ENCODE measurements around the gene MRNIP. TPM values are rescaled to one million over a fixed set of nuclear protein-coding genes. Genes with fewer than 3 reads are reported as not detected.

The MRNIP gene
- total RNA-seq, 1 experiment from 2014 or later = 31.1 TPM

DNA sequence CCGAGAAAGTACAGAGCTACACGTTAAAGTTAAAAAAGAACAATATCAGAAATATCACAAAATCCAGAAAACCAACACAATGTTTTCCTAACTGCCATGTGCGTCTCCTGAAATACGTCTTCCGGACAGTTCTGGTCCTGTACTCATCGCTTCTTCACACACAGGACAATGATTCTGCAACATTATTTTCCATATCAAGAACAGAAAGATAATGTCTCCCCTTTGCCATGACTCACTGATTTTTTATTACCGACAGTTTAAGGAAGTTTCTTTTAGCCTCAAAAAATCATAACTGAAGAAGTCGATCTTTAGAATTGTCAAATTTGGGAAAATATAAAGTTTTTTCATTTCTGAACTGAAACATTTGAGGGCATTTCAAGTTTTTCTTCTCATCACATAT is 46.5 kb upstream of the MRNIP start:
- TF ChIP-seq, protein P1, sequence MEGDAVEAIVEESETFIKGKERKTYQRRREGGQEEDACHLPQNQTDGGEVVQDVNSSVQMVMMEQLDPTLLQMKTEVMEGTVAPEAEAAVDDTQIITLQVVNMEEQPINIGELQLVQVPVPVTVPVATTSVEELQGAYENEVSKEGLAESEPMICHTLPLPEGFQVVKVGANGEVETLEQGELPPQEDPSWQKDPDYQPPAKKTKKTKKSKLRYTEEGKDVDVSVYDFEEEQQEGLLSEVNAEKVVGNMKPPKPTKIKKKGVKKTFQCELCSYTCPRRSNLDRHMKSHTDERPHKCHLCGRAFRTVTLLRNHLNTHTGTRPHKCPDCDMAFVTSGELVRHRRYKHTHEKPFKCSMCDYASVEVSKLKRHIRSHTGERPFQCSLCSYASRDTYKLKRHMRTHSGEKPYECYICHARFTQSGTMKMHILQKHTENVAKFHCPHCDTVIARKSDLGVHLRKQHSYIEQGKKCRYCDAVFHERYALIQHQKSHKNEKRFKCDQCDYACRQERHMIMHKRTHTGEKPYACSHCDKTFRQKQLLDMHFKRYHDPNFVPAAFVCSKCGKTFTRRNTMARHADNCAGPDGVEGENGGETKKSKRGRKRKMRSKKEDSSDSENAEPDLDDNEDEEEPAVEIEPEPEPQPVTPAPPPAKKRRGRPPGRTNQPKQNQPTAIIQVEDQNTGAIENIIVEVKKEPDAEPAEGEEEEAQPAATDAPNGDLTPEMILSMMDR (conservative IDR thresholded peaks at IDR 0.05) = no peak
- H2BK20ac ChIP-seq (ENCODE audit: low read depth, low read length, poor library complexity, severe bottlenecking) = no peak overlapping the region
- no peak overlapping the region for H3K27ac ChIP-seq (ENCODE audit: insufficient read length, low read depth, low read length)
- no peak overlapping the region for H3K14ac ChIP-seq (ENCODE audit: insufficient read depth, low read length)
- H3K9me3 ChIP-seq (ENCODE audit: control insufficient read depth, low read depth, low read length) = no peaks in the 10 kb centered on the region
- no peak overlapping the region for H3T11ph ChIP-seq (ENCODE audit: low read length)
- H4K5ac ChIP-seq (ENCODE audit: insufficient read length, low read depth, low read length) = no peak overlapping the region
- no peak overlapping the region for H3K4me2 ChIP-seq (ENCODE audit: insufficient read depth, insufficient read length, low read length)
- no peak overlapping the region for H2BK5ac ChIP-seq (ENCODE audit: insufficient read length, low read length)
- Mint-ChIP-seq H3K27me3 (ENCODE audit: low read depth) (peaks cover 2% of the 10 kb centered on the region), H3K9me3 (no peaks in the 10 kb centered on the region; a peak in 1 of 5 replicates), H3K4me1 (peaks cover 0 to 11% of the 10 kb centered on the region in 2 experiments; a peak in 3 of 4 replicates), H3K27ac (no peak overlapping the region), H3K36me3 (ENCODE audit: insufficient read depth in 1 of 3, low read depth in 3 of 3) (peaks cover 9 to 35% (median 27%) of the 10 kb centered on the region in 3 experiments), H3K4me3 (no peak overlapping the region)
- no peak for DNase-seq
- H3K79me1 ChIP-seq (ENCODE audit: insufficient read depth, low read depth, low read length, poor library complexity, severe bottlenecking) = no peaks in the 10 kb centered on the region
- no peak overlapping the region for H3K9ac ChIP-seq (ENCODE audit: extremely low read depth, insufficient read length, low read length)
- no peak overlapping the region for H2AK5ac ChIP-seq (ENCODE audit: insufficient read length, low read length)
- no peaks in the 10 kb centered on the region for H3K79me2 ChIP-seq (ENCODE audit: insufficient read depth, low read length)
- no peaks in the 10 kb centered on the region for H3K4me1 ChIP-seq (ENCODE audit: insufficient read depth, low read length)
- no CpG with 5 or more reads among the region's 8 CpGs for WGBS (ENCODE audit: extremely low coverage, insufficient read length, low lambda C conversion rate)
- H3K4ac ChIP-seq (ENCODE audit: low read depth, low read length) = no peak overlapping the region
- H3K18ac ChIP-seq (ENCODE audit: insufficient read length, low read depth, low read length) = no peak overlapping the region
- peaks cover 4% of the 10 kb centered on the region for H3K23me2 ChIP-seq (ENCODE audit: insufficient read length, low read depth, low read length, poor library complexity, severe bottlenecking)
- no peak overlapping the region for H4K8ac ChIP-seq (replicated peaks; ENCODE audit: insufficient read length, low read depth, low read length)
- no peak overlapping the region for H2AFZ ChIP-seq (ENCODE audit: low read length)
- H3K23ac ChIP-seq (ENCODE audit: insufficient read length, low read depth, low read length) = no peak overlapping the region
- H3K27me3 ChIP-seq (ENCODE audit: insufficient read depth, low read length) = no peaks in the 10 kb centered on the region
- H3K56ac ChIP-seq (ENCODE audit: insufficient read length, low read depth, low read length) = no peak overlapping the region
- no peaks in the 10 kb centered on the region for H4K20me1 ChIP-seq (ENCODE audit: control insufficient read depth, insufficient read depth, insufficient read length)
- H4K91ac ChIP-seq (ENCODE audit: insufficient read length, low read depth, low read length) = no peak overlapping the region
- H2BK120ac ChIP-seq (ENCODE audit: low read depth, low read length, poor library complexity, severe bottlenecking) = no peak overlapping the region
- no peak overlapping the region for H2BK15ac ChIP-seq (ENCODE audit: low read depth, low read length)
- H2BK12ac ChIP-seq (ENCODE audit: insufficient read length, low read depth, low read length) = no peak overlapping the region

Data from H9 (cell line).